Measurements from ENCODE around the gene TNIP2. TPM values are rescaled to one million over a fixed set of nuclear protein-coding genes. Genes with fewer than 3 reads are reported as not detected.

TNIP2 gene
- total and polyA plus RNA-seq, 2 of the 8 experiments (the other 6 are each of a cell fraction or from before 2014, with no cell fraction given) = 23.7 to 37.7 TPM

- TF ChIP-seq MAFK (IDR thresholded peaks at IDR 0.05; ENCODE audit: low read depth, low read length) = no peak
- TF ChIP-seq HDAC2 (IDR thresholded peaks at IDR 0.05; ENCODE audit: borderline replicate concordance in 1 of 2, low read depth in 2 of 2, low read length in 2 of 2) = no peak; a peak in 1 of 4 replicates
- TF ChIP-seq SP2 (IDR thresholded peaks at IDR 0.05; ENCODE audit: low read length) = no peak
- no peak; the same call in 1 of the 2 replicates for TF ChIP-seq NRF1 (IDR thresholded peaks at IDR 0.05; ENCODE audit: low read depth, low read length)
- TF ChIP-seq CBX8 (IDR thresholded peaks at IDR 0.05; ENCODE audit: borderline replicate concordance, low read depth, low read length) = no peak
- TF ChIP-seq SIRT6 (IDR thresholded peaks at IDR 0.05; ENCODE audit: low read length) = no peak
- TF ChIP-seq POLR2A (IDR thresholded peaks at IDR 0.05; ENCODE audit: control extremely low read depth in 1 of 2, low read depth in 2 of 2, low read length in 2 of 2) = peak in 1 of 2 experiments; percentile 67; a peak in 2 of 3 replicates
- TF ChIP-seq POLR2AphosphoS5 (IDR thresholded peaks at IDR 0.05; ENCODE audit: low read depth, low read length) = no peak; the same call in 1 of the 2 replicates
- TF ChIP-seq CHD1 (IDR thresholded peaks at IDR 0.05; ENCODE audit: low read depth, low read length) = no peak
- TF ChIP-seq SP1 (IDR thresholded peaks at IDR 0.05; ENCODE audit: low read depth, low read length) = no peak
- no peak for TF ChIP-seq FOSL1 (IDR thresholded peaks at IDR 0.05; ENCODE audit: insufficient read depth, low read depth, low read length)
- TF ChIP-seq, protein P1, sequence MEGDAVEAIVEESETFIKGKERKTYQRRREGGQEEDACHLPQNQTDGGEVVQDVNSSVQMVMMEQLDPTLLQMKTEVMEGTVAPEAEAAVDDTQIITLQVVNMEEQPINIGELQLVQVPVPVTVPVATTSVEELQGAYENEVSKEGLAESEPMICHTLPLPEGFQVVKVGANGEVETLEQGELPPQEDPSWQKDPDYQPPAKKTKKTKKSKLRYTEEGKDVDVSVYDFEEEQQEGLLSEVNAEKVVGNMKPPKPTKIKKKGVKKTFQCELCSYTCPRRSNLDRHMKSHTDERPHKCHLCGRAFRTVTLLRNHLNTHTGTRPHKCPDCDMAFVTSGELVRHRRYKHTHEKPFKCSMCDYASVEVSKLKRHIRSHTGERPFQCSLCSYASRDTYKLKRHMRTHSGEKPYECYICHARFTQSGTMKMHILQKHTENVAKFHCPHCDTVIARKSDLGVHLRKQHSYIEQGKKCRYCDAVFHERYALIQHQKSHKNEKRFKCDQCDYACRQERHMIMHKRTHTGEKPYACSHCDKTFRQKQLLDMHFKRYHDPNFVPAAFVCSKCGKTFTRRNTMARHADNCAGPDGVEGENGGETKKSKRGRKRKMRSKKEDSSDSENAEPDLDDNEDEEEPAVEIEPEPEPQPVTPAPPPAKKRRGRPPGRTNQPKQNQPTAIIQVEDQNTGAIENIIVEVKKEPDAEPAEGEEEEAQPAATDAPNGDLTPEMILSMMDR (IDR thresholded peaks at IDR 0.05; ENCODE audit: control extremely low read depth in 1 of 3, insufficient read depth in 1 of 3, low read depth in 1 of 3, low read length in 3 of 3) = peak in 2 of 3 experiments; percentile 41 to 53; a peak in 3 of 4 replicates
- TF ChIP-seq CTBP2 (IDR thresholded peaks at IDR 0.05; ENCODE audit: borderline replicate concordance, insufficient read depth, insufficient read length, low read length) = no peak
- TF ChIP-seq CEBPB (IDR thresholded peaks at IDR 0.05; ENCODE audit: low read depth, low read length) = no peak
- no peak for TF ChIP-seq NANOG (IDR thresholded peaks at IDR 0.05; ENCODE audit: insufficient read depth, low read depth, low read length, poor library complexity, severe bottlenecking)
- 0 out of 2 replicates have a peak, but pooled peaks have one; percentile 34 for TF ChIP-seq YY1 (IDR thresholded peaks at IDR 0.05; ENCODE audit: low read depth, low read length)
- no peak for TF ChIP-seq CBX5 (IDR thresholded peaks at IDR 0.05; ENCODE audit: low read depth, low read length)
- TF ChIP-seq RNF2 (IDR thresholded peaks at IDR 0.05; ENCODE audit: borderline replicate concordance, low read depth, low read length, missing control alignments, poor library complexity, severe bottlenecking) = no peak
- TF ChIP-seq HDAC6 (IDR thresholded peaks at IDR 0.05; ENCODE audit: low read depth, low read length) = no peak
- TF ChIP-seq TEAD4 (IDR thresholded peaks at IDR 0.05; ENCODE audit: low read depth, low read length) = peak; percentile 84
- TF ChIP-seq KDM4A (IDR thresholded peaks at IDR 0.05; ENCODE audit: low read depth, low read length, severe bottlenecking) = peak; percentile 63
Observed at GRCh38 chr4:2755821-2756690, at the start of gene TNIP2 (continued).
